ENCODE results near the gene KIAA1958.

DNA sequence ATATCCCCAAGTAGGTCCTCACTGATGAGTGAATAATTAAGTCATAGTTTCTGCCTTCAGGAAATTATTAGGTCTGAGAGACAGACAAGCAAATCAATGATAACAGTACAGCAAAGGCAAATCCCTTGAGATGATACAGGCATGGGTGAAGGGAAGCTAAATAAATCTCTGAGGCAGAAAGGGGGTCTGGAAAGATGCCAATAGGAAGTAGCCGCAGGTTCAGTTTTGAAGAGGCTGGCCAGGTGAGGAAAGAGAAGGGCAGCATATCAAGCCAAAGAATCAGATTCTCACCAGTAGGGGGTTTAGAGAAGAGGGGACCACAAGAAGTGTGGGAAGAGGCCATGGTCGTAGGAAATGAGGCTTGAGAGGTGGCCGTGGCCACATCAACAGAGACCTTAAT, 85.8 kb downstream of the KIAA1958 start:
- TF ChIP-seq, protein P1, sequence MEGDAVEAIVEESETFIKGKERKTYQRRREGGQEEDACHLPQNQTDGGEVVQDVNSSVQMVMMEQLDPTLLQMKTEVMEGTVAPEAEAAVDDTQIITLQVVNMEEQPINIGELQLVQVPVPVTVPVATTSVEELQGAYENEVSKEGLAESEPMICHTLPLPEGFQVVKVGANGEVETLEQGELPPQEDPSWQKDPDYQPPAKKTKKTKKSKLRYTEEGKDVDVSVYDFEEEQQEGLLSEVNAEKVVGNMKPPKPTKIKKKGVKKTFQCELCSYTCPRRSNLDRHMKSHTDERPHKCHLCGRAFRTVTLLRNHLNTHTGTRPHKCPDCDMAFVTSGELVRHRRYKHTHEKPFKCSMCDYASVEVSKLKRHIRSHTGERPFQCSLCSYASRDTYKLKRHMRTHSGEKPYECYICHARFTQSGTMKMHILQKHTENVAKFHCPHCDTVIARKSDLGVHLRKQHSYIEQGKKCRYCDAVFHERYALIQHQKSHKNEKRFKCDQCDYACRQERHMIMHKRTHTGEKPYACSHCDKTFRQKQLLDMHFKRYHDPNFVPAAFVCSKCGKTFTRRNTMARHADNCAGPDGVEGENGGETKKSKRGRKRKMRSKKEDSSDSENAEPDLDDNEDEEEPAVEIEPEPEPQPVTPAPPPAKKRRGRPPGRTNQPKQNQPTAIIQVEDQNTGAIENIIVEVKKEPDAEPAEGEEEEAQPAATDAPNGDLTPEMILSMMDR (conservative IDR thresholded peaks at IDR 0.05; ENCODE audit: low read depth in 2 of 2), result peak; percentile 14 to 32; a peak in 2 of 4 replicates
- TF ChIP-seq REST (IDR thresholded peaks at IDR 0.05; ENCODE audit: unreplicated experiment), result no peak
